GM19240 (cell line): ENCODE measurements around the gene ZC2HC1B.
"Not testable (repeated sequence)": the region's sequence is repeated elsewhere in the genome, so short reads cannot be mapped to it uniquely, and the experiment has no call there.

Source experiments
- DNase-seq: peaks from one replicate; pipeline ENCODE4 v3.0.0; 2011; ENCODE audit warnings: low spot score; ENCODE audit not compliant: insufficient read length

ZC2HC1B gene, protein sequence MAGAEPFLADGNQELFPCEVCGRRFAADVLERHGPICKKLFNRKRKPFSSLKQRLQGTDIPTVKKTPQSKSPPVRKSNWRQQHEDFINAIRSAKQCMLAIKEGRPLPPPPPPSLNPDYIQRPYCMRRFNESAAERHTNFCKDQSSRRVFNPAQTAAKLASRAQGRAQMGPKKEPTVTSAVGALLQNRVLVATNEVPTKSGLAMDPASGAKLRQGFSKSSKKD

DNA sequence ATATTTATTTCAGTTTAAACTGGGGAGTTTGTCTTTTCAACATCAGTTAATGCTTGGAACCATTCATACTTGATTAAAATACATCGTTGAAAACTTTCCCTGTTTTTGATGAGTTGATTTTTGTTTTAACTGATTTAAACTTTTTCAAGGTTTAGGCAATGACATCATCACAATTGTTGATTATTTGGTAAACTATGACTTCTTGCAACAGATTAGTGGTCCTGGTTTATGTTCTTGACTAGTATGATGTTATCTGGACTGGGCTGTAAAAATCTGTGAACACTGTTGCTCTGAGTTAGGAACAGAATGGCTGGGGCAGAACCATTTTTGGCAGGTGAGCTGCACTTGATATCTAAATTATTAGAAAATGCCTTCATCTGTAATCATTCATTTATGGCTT, at the start of gene ZC2HC1B:
ZC2HC1B (plus strand) TSS at position 241 of the 400 bp plus-strand sequence; CDS start at position 307, 66 bp downstream.
- DNase-seq = no peak

DNA sequence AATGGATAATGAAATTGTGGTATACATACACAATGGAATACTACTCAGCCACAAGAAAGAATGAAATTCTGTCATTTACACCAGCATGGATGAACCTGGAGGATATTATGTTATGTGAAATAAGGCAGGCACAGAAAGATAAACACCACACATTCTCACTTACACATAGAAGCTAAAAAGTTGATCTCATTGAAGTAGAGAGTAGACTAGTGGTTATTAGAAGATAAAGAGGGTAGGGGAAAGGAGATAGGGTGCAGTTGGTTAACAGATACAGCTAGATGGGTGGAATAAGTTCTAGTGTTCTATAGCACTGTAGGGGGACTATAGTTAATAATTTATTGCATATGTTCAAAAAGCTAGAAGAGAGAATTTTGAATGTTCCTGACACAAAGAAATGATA, 46.7 kb upstream of the ZC2HC1B start:
- no peak for DNase-seq

DNA sequence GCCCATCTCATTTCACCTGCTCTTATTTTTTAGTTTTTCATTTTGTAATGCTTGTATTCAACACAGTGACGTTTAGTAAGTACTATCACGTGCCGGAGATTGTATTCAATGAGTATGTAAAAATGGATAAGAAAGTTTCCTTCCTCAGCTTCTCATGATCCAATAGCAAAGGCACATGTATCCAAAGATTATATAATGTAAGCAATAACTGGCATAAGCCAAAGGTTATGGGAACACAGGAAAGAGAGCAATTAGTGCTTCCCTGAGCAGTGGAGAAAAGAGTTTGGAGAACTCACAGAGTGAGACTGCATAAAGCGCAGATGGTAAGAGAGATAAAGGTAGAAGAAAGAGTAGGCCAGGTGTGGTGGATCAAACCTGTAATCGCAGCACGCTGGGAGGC, 42.9 kb upstream of the ZC2HC1B start:
- DNase-seq = no peak

DNA sequence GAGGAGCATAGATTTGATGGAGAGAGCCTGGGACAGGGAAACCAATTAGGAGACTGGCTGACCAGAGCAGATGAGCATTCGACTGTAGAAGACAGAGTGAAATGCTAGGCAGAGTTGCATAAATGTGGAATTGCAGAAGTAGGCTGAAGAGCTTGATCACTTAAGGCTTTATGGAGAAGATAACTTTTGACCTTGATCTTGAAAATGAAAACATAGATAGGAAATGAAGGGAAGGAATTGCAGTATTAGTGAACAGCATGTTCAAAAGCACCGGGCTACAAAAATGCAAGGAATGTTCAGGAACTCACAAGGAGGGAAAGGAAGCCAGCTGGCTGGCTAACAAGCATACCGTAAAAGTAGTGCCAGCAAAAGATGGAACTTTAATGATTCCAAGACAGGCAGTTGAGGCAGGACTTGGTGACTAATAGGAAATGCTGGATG, 41.7 kb upstream of the ZC2HC1B start:
- DNase-seq = no peak

DNA sequence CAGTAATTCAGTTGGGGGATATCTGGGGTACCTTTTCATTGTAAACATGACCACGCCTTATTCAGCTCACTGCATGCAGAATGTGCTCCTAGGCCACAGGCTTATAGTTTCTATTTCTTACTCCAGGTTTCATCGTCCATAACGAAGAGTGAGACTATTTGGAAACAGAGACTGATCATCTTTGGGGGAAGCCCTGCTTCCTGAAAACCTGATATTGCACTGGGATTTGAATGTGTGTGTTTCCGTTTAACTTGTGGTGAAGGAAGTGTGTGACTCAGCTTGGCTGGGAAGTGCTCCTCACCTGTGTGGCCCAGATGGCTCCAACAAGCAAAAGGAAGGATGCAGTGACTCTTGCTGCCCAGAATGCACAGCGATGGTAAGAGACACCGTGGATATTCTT, 40.7 kb upstream of the ZC2HC1B start:
- no peak for DNase-seq

DNA sequence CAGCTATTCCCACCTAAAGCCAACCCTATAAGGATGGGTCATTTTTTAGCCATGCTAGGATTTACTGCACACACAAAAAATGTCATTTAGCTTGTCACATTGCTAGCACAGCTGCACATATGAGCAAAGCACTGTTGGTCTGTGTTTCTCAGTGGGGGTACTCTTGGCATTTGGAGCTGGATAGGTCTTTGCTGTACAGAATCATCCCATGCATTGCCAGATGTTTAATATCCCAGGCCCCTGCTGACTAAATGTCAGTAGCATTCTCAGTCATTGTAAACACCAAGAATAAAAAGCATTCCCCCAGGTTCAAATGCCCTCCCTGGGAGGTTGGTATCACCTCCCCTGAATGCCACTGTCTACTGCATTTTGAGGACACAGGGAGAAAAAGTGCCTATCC, 35.7 kb upstream of the ZC2HC1B start:
- no peak for DNase-seq

DNA sequence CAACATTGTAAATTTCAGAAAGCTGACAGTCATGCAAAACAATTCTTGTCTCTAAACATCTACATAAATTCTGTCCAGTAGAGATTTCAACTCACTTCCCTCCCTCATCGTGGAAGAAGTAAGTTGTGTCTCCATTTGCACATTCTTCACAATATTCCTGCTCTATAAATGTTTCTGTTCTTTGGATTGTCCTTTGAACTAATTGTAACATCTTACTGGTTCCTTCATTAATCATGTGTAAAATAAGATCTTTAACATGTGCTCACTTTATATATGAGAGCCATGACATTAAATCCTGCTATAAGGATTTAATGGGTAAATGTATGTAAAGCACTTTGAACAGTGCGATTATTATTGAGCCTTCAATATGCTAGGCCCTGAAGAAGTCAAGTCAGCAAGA, 28.1 kb upstream of the ZC2HC1B start:
- no peak for DNase-seq

DNA sequence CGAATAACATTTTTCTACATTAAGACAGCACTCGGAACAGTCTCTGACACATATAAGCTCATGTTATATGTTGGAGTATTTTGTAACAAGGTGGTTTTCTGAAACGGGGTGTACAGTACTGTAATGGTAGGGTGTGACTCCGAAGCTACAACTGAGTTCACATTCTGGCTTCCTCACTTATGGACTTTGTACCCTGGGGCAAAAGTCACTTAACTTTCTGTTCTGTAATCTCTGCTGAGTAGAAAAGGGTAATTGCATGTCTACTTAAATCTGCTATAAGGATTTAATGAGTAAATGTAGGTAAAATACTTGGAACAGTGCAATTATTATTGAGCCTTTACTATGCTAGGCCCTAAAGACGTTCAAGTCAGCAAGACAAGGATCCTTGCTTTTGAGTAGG, 25.9 kb upstream of the ZC2HC1B start:
- no peak for DNase-seq

DNA sequence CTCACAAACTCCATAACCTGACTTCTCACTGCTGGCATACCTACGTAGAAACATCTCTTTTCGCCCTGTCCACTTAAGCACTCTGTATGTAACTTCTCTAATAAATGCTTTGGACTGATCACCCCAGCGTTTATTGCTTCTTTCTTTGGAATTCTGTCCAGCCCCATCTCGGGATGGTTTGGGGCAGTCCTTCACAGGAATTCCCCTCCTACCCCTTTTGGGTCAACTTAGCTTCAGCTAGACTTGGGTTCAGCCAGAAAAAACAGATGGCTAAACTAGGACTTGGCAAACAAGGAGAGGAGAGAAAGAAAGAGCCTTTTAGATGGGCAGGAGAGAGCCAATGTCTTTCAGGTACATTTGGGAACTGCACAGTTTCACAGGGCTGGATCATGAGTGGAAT, 25.1 kb upstream of the ZC2HC1B start:
- DNase-seq = no peak

DNA sequence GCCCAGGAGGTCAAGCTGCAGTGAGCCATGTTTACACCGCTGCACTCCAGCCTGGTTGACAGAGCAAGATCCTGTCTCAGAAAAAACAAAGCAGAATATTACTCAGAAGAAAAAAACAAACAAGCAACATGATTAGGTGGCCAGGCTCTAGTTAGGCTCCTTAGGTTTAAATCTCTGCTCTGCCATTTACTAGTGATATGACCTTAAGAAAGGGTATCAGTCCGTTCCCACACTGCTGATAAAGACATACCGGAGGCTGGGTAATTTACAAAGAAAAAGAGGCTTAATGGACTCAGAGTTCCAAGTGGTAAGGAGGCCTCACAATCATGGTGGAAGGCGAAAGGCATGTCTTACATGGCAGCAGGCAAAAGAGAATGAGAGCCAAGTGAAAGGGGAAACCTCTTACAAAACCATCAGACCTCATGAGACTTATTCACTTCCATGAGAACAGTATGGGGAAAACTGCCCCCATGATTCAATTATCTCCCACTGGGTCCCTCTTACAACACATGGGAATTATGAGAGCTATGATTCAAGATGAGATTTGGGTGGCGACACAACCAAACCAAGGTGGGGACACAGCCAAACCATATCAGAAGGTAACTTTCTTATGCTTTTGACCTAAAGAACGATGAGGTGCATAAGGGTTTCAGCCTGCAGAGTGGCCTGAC, 23.5 kb upstream of the ZC2HC1B start:
- DNase-seq = no peak

DNA sequence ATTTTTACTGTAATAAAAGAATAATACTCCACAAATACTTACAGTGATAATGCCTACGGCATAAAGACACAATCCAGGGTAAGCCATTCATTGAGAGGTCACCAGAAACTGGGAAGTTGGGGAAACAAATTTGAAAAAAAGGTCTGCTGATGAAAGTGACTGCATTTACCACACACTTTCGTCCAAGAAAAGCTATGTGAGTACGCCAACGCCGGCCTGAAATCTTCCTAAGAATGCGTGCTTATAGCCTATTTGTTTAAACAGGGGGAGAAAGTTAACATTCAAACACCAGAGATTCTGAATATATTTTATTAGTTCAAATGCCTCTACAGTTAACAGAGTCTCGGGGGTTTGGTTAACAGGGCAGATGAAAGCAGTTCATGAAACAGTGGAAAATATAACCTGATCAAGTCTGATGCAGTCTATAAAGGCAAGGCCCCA, 21.8 kb upstream of the ZC2HC1B start:
- no peak for DNase-seq

DNA sequence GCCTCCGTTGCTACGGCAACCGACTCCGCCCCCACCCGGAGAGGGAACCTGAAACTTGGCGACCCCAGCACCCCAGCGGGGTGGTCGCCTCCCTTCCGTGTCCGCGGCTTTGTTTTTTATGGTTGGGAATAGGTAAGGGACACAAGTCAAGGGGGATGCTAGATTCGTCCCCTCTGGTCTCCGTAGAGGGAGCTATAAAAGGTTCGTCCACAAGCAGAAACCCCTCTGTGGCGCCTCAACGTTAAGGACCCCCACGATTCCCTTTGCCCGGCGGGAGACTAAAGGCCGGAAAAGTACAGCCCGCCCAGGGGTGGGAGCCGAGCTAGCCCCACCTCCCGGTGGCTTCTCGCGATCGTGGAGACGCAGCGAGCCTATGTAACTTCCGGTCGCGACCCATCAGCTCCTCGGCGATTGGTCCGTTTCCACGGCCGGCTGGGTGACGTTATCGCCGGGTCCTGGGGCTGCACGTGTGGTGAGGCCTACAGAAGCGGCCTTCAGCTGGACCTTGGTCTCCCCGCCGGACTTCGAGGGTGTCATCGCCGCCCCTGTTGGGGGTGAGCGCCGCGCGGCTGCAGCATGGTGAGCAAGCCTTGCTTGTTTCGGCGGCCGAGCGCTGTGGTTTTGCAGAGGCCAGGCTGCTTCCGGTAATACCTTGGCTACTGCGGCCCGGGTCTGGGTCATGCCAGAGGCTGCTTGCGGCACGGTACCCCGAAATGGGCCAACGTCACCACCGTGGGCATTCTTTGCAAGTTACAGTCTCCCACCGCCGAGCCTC, 21.2 kb upstream of the ZC2HC1B start, which contains the start of gene LTV1:
LTV1 (plus strand) TSS at position 437 of the 775 bp plus-strand sequence; CDS start at position 577, 140 bp downstream.
- peak; percentile 92 for DNase-seq

DNA sequence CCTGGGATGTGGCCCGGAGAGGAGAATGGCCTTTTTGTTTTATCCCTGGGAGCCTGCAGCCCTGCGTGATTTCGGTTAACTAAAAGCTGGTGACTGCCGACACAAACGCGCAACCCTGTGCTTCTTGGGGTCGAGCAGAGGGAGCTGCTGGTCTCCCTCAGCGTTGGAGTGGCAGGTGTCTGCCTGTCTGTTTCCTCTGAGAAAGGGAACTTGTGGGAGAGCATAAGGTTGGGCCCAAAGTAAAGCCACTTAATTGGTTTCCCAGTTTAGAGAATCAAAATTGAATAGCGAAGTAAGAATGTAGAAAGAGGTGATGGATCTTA, 20.6 kb upstream of the ZC2HC1B start:
- no peak for DNase-seq

DNA sequence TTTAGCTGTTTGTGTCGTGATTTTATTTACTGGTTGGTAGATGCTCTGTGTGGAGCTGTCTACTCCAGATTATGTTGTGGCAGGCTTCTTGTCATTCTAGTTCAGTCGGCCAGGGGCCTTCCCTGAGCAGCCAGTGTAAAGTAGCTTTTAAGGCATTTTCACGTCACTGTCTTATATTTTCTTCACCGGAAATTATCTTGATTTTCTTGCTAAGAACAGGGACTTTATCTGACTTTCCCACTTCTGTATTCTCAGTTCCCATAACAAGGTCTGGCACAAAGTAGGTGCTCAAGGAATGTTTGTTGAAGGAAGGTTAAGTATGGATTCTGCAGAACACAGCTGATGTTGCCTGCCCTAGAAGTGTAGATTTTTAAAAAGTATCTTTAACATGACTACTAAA, 20.3 kb upstream of the ZC2HC1B start:
- no peak for DNase-seq

DNA sequence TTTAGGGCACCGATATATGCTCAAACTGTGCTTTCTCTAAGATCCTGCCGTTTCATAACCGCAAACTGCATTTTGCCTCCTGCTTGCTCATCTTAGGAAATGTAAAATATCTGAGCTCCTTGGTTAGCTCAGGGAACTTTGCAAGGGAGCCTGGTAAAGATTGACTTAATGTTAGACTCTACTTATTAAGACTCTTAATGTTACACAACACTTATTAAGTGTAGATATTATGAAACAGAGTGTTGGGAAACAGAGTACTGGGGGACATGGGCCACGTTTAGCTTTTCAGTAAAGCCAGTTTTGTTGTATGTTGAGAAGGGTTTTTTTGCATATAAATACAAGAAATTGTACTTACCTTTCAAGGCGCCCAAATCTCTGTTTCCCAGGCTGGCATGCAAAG, 19.2 kb upstream of the ZC2HC1B start:
- DNase-seq = no peak

DNA sequence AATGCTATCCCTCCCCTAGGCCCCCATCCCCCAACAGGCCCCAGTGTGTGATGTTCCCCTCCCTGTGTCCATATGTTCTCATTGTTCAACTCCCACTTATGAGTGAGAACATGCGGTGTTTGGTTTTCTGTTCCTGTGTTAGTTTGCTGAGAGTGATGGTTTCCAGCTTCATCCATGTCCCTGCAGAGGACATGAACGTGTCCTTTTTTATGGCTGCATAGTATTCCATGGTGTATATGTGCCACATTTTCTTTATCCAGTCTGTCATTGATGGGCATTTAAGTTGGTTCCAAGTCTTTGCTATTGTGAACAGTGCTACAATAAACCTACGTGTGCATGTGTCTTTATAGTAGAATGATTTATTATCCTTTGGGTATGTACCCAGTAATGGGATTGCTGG, 12.6 kb upstream of the ZC2HC1B start:
- DNase-seq = not testable (repeated sequence)

DNA sequence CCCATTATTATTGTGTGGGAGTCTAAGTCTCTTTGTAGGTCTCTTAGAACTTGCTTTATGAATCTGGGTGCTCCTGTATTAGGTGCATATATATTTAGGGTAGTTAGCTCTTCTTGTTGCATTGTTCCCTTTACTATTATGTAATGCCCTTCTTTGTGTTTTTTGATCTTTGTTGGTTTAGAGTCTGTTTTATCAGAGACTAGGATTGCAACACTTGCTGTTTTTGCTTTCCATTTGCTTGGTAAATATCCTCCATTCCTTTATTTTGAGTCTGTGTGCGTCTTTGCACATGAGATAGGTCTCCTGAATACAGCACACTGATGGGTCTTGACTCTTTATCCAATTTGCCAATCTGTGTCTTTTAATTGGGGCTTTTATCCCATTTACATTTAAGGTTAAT, 9.2 kb upstream of the ZC2HC1B start:
- not testable (repeated sequence) for DNase-seq

DNA sequence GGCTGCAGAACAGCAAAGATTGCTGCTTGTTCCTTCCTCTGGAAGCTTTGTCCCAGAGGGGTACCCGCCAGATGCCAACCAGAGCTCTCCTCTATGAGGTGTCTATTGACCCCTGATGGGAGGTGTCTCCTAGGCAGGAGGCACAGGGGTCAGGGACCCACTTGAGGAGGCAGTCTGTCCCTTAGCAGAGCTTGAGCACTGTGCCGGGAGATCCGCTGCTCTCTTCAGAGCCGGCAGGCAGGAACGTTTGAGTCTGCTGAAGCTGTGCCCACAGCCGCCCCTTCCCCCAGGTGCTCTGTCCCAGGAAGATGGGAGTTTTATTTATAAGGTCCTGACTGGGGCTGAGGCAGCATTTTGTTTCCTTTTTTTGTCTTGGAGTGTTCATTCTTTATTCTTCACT, 7.5 kb upstream of the ZC2HC1B start:
- not testable (repeated sequence) for DNase-seq

DNA sequence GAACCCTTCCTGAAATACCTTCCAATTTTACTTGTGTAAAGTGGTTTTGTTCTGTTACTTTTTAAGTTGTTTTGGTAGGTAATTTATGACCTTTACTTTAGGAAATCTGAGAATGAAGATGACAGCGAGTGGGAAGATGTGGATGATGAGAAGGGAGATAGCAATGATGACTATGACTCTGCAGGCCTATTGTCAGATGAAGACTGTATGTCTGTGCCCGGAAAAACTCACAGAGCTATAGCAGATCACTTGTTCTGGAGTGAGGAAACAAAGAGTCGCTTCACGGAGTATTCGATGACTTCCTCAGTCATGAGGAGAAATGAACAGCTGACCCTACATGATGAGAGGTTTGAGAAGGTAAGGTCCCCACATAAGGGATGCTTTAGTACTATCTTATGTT, 6.6 kb upstream of the ZC2HC1B start:
- no peak for DNase-seq

DNA sequence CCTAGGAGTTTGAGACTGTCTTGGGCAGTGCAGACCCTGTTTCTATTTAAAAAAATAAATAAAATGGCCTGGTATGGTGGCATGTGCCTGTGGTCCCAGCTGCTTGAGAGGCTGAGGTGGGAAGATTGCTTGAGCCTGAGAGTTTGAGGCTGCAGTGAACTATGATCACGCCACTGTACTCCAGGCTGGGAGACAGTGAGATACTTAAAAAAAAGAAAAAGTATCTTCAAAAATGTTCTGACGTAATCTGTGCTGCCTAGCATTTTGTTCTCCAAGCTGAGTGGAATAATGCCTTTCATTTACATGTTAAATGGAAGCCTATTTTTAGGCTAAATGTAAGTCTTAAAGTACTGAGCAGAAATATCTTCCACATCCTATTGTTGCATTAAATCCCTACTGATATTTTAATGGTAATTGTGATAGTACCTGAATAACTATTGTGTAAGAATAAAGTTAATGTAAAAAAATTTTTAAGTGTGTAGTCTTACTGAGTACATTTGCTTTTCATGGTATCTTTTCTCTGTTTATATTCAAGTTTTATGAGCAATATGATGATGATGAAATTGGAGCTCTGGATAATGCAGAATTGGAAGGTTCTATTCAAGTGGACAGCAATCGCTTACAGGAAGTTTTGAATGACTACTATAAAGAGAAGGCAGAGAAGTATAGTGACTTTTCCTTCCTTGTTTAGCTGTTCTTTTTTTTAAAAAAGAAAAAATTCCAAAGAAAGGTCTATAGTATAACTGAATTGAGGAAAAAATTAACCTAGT, 4.2 kb upstream of the ZC2HC1B start:
- DNase-seq = no peak

DNA sequence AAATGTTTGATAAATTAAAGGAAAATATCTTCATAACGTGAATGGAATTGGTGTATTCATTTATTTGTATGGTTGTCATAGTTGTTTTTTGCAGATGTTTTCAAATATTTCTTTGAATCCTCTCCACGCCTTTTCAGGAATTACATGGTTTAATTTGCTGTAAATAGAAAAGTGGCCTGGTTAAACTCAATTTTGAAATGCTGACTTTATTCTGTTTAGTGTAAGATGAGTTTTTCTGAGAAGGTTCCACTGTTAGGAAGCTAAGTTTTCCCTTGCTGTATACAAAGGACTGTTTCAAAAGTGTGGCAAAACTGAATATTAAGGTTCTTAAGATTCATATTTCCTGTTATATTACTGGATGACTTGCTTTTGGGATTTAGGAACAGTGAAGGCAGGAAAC, 503 bp upstream of the ZC2HC1B start:
- DNase-seq = no peak

DNA sequence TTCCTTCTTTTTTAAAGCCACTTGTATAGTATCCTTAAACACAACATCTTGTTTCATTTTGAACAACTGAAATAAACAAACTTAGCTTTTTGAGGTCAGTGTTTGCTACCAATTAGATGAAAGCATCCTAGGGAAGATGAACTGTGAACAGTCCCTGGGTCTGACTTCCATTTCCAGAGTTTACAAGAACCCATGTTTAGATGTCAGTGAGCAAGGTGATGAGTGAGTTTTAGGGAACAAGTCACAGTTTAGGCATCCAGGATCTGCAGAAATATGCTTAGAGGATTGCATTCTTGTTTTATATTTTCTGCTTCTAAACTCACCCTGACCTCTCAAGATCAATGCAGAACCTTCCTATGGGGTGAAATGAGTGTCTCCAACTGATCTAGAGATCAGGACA, 3.0 kb downstream of the ZC2HC1B start:
- DNase-seq = no peak
